CD4-positive, alpha-beta T cell treated with Interferon gamma for 1 hour (primary cell): ENCODE data around the gene IFI16.
"Not testable (repeated sequence)": the region's sequence is repeated elsewhere in the genome, so short reads cannot be mapped to it uniquely, and the experiment has no call there.

ENCODE experiments used
- DNase-seq: peaks from one replicate; pipeline ENCODE4 v3.0.0-alpha.2; 2020

The IFI16 gene

GRCh38 chr1:159008744-159009188 lies 941 bp upstream of the IFI16 start:
- DNase-seq, result peak; percentile 56

GRCh38 chr1:159009287-159009686 lies 420 bp upstream of the IFI16 start:
- no peak for DNase-seq

- no peak for DNase-seq
Measured at GRCh38 chr1:159010391-159010790, 684 bp downstream of the IFI16 start.

- DNase-seq, result not testable (repeated sequence)
Measured at GRCh38 chr1:159011001-159011400, 1.3 kb downstream of the IFI16 start.

GRCh38 chr1:159011751-159012150 lies 2.0 kb downstream of the IFI16 start:
- DNase-seq, result no peak

- DNase-seq, result peak; percentile 60
Measured at GRCh38 chr1:159012495-159012894, 2.8 kb downstream of the IFI16 start.

GRCh38 chr1:159014003-159014571 lies 4.4 kb downstream of the IFI16 start:
- no peak for DNase-seq

- no peak for DNase-seq
Measured at GRCh38 chr1:159014851-159015250, 5.1 kb downstream of the IFI16 start.

GRCh38 chr1:159015440-159015909 lies 5.8 kb downstream of the IFI16 start:
- DNase-seq, result peak; percentile 80

GRCh38 chr1:159023723-159024122 lies 14.0 kb downstream of the IFI16 start:
- DNase-seq, result no peak

GRCh38 chr1:159025043-159025442 lies 15.3 kb downstream of the IFI16 start:
- DNase-seq, result no peak

- not testable (repeated sequence) for DNase-seq
Measured at GRCh38 chr1:159026841-159027240, 17.1 kb downstream of the IFI16 start.

GRCh38 chr1:159030311-159030710 lies 20.6 kb downstream of the IFI16 start:
- no peak for DNase-seq

- no peak for DNase-seq
Measured at GRCh38 chr1:159030877-159031447, 21.3 kb downstream of the IFI16 start.

- DNase-seq, result no peak
Measured at GRCh38 chr1:159040206-159040605, 30.5 kb downstream of the IFI16 start.

GRCh38 chr1:159040893-159041724 lies 31.4 kb downstream of the IFI16 start:
- DNase-seq, result no peak

- DNase-seq, result not testable (repeated sequence)
Measured at GRCh38 chr1:159046486-159046885, 36.8 kb downstream of the IFI16 start.

- DNase-seq, result no peak
Measured at GRCh38 chr1:159051436-159051835, 41.7 kb downstream of the IFI16 start.

- DNase-seq, result no peak
Measured at GRCh38 chr1:159054427-159054826, 44.7 kb downstream of the IFI16 start.

GRCh38 chr1:159055181-159055641 lies 45.5 kb downstream of the IFI16 start:
- peak; percentile 13 for DNase-seq

GRCh38 chr1:159056069-159056698 lies 46.5 kb downstream of the IFI16 start:
- no peak for DNase-seq

- DNase-seq, result no peak
Measured at GRCh38 chr1:159058751-159059150, 49.0 kb downstream of the IFI16 start.

GRCh38 chr1:159065106-159065505 lies 55.4 kb downstream of the IFI16 start:
- no peak for DNase-seq
